Fibroblast of lung (primary cell): ENCODE measurements around the gene SLC9A3. TPM values are rescaled to one million over a fixed set of nuclear protein-coding genes. Genes with fewer than 3 reads are reported as not detected.

Experiments used
- DNase-seq, 2 donors: peaks; one replicate each; pipeline versions ENCODE4 v3.0.0 to v3.0.0-alpha.2; 2010; ENCODE audit warnings: low read depth in 2 of 2
- H2AFZ ChIP-seq: 2 replicates; pipeline ENCODE4 v1.5.1; 2012; ENCODE audit warnings: low read length, control low read depth, inconsistent platforms
- H3K27ac ChIP-seq: 2 replicates; pipeline ENCODE4 v1.5.1; 2011; ENCODE audit warnings: low read length, control low read depth; ENCODE audit not compliant: insufficient read depth
- H3K27me3 ChIP-seq: 2 replicates; pipeline ENCODE4 v1.5.1; 2011; ENCODE audit warnings: mild to moderate bottlenecking, low read length; ENCODE audit not compliant: control insufficient read depth, insufficient read depth
- H3K36me3 ChIP-seq: 2 replicates; pipeline ENCODE4 v1.5.1; 2011; ENCODE audit warnings: low read length; ENCODE audit not compliant: control insufficient read depth, insufficient read depth
- H3K4me1 ChIP-seq: 2 replicates; pipeline ENCODE4 v1.5.1; 2011; ENCODE audit warnings: low read length; ENCODE audit not compliant: control insufficient read depth, insufficient read depth; ENCODE audit errors: extremely low read depth
- H3K4me2 ChIP-seq: 2 replicates; pipeline ENCODE4 v1.5.1; 2011; ENCODE audit warnings: low read length, control low read depth; ENCODE audit not compliant: insufficient read depth; ENCODE audit errors: extremely low read depth
- H3K4me3 ChIP-seq, 4 experiments: fragments of 200-600 bp in 1 of 4; sonication (generic) in 1 of 4; replicated peaks in 1 of 4; 2 replicates each; pipeline ENCODE4 v1.5.1; 2011 to 2016; ENCODE audit warnings: low read length in 4 of 4, low read depth in 3 of 4, mild to moderate bottlenecking in 3 of 4, control low read depth in 2 of 4, inconsistent platforms in 1 of 4, mixed read lengths in 1 of 4; ENCODE audit not compliant: insufficient read depth in 1 of 4; ENCODE audit errors: control extremely low read depth in 1 of 4
- H3K79me2 ChIP-seq: 2 replicates; pipeline ENCODE4 v1.5.1; 2012; ENCODE audit warnings: mild to moderate bottlenecking, low read length, inconsistent platforms; ENCODE audit not compliant: control insufficient read depth, insufficient read depth
- H3K9ac ChIP-seq: 2 replicates; pipeline ENCODE4 v1.5.1; 2011; ENCODE audit warnings: mild to moderate bottlenecking, low read length, control low read depth; ENCODE audit not compliant: insufficient read depth
- H3K9me3 ChIP-seq: 2 replicates; pipeline ENCODE4 v1.5.1; 2012; ENCODE audit warnings: low read depth, low read length; ENCODE audit not compliant: control insufficient read depth, insufficient read depth
- H4K20me1 ChIP-seq: 2 replicates; pipeline ENCODE4 v1.5.1; 2011; ENCODE audit warnings: low read length; ENCODE audit not compliant: control insufficient read depth, insufficient read depth; ENCODE audit errors: extremely low read depth
- CTCF ChIP-seq, 2 donors: IDR thresholded peaks in 1 of 2; conservative IDR thresholded peaks in 1 of 2; 1 replicate in 1 of 2; 2 replicates in 1 of 2; pipeline ENCODE4 v1.5.1; 2011 to 2012; ENCODE audit warnings: low read length in 2 of 2, control low read depth in 1 of 2, inconsistent platforms in 1 of 2, low read depth in 1 of 2, mild to moderate bottlenecking in 1 of 2
- EZH2 ChIP-seq: IDR thresholded peaks from 2 replicates; pipeline ENCODE4 v1.5.1; 2012; ENCODE audit warnings: low read length, control low read depth, mild to moderate bottlenecking; ENCODE audit errors: missing control alignments
- polyA plus RNA-seq, 2 donors: library from polyadenylated mRNA; depleted of rRNA in 1 of 2; stranded (reverse) in 1 of 2; unstranded in 1 of 2; fragments of >200 nt; gene quantifications; 2 replicates each; pipeline ENCODE4 v1.2.1, GENCODE V29; 2011 to 2012; ENCODE audit warnings: missing spikeins in 1 of 2
- total RNA-seq: library from RNA; depleted of rRNA; stranded (reverse); fragments of >200 nt; gene quantifications from 2 replicates; pipeline ENCODE4 v1.2.1, GENCODE V29; 2014

SLC9A3 gene
- total and polyA plus RNA-seq, 2 donors (not counting 1 experiment from before 2014, with no cell fraction given): 0.50 to 0.84 TPM

GRCh38 chr5:572398-573019 is 48.3 kb upstream of the SLC9A3 start:
- no peak for DNase-seq
- H3K4me2 ChIP-seq: no peak overlapping the region
- H3K36me3 ChIP-seq: no peaks in the 10 kb centered on the region
- no peaks in the 10 kb centered on the region for H3K79me2 ChIP-seq
- H3K27ac ChIP-seq: no peak overlapping the region
- no peak overlapping the region for H2AFZ ChIP-seq
- TF ChIP-seq EZH2 (no peak), CTCF (conservative IDR thresholded peaks at IDR 0.05 in 1 of 2, IDR thresholded peaks at IDR 0.05 in 1 of 2; ENCODE audit: low read depth in 1 of 2, low read length in 2 of 2) (no peak)
- no peaks in the 10 kb centered on the region for H4K20me1 ChIP-seq
- peaks cover 9% of the 10 kb centered on the region for H3K27me3 ChIP-seq
- no peak overlapping the region for H3K9ac ChIP-seq
- no peaks in the 10 kb centered on the region for H3K4me1 ChIP-seq
- H3K9me3 ChIP-seq: no peaks in the 10 kb centered on the region
- H3K4me3 ChIP-seq: no peak overlapping the region

DNA sequence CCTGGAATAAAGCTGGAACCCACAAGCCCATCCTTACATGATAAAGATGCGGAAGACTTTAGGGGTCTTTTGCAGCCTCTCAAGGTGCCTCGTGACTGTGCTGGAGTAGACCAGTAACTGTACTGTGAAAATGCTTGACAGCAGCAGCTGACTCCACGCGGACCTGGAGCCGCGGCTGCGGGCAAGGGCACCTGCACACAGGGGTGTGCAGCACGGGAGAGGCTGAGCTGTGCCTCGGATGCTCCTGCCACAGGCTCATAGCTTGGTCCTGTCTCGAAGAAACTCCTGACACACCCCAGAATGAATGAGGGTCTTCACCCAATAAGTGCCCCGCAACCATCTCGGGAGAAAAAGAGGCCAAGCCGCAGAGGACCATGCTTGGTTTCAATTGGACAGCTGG is 47.5 kb upstream of the SLC9A3 start:
- TF ChIP-seq EZH2 (no peak), CTCF (conservative IDR thresholded peaks at IDR 0.05 in 1 of 2, IDR thresholded peaks at IDR 0.05 in 1 of 2; ENCODE audit: low read depth in 1 of 2, low read length in 2 of 2) (no peak)
- no peak overlapping the region for H3K9ac ChIP-seq
- H3K4me2 ChIP-seq: no peak overlapping the region
- no peak overlapping the region for H3K4me3 ChIP-seq
- H3K79me2 ChIP-seq: no peaks in the 10 kb centered on the region
- H3K27ac ChIP-seq: no peak overlapping the region
- no peaks in the 10 kb centered on the region for H3K9me3 ChIP-seq
- no peaks in the 10 kb centered on the region for H4K20me1 ChIP-seq
- H3K27me3 ChIP-seq: peaks cover 14% of the 10 kb centered on the region
- no peaks in the 10 kb centered on the region for H3K4me1 ChIP-seq
- DNase-seq: no peak
- no peak overlapping the region for H2AFZ ChIP-seq
- H3K36me3 ChIP-seq: no peaks in the 10 kb centered on the region

DNA sequence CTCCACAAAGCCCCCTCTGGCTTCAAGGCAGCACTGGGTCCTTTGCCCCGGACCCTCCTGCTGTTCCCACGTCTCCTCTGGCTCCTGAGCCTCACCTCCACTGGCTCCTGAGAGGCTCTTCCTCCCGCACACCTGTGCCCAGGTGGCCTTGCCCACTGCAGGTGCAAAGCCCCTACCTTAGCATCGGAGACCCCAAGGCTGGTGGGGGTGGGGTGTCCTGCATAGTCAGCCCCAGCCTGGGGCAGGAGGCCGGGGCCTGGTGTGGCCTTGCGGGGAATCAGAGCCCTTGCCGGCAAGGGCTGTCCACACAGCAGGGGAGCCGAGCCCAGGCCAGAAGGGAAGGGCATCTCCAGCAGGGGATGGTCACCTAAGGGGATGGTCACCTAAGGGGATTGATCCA is 46.6 kb upstream of the SLC9A3 start:
- Histone ChIP-seq H3K27me3 (peaks cover 18% of the 10 kb centered on the region), H2AFZ (no peak overlapping the region), H3K9me3 (no peaks in the 10 kb centered on the region), H4K20me1 (no peaks in the 10 kb centered on the region), H3K4me3 (no peak overlapping the region), H3K4me2 (no peak overlapping the region), H3K27ac (no peak overlapping the region), H3K4me1 (no peaks in the 10 kb centered on the region), H3K79me2 (no peaks in the 10 kb centered on the region), H3K9ac (no peak overlapping the region), H3K36me3 (no peaks in the 10 kb centered on the region)
- no peak for DNase-seq
- TF ChIP-seq CTCF (conservative IDR thresholded peaks at IDR 0.05 in 1 of 2, IDR thresholded peaks at IDR 0.05 in 1 of 2; ENCODE audit: low read depth in 1 of 2, low read length in 2 of 2) (no peak), EZH2 (no peak)
